IMR-90 (cell line): ENCODE results near the gene LCA5.

Experiments
- FOS ChIP-seq: fragments of 150-350 bp; IDR thresholded peaks from 2 replicates; pipeline ENCODE4 v1.6.1; 2016; ENCODE audit warnings: low read depth, low read length
- MAZ ChIP-seq: IDR thresholded peaks from 2 replicates; pipeline ENCODE4 v1.6.1; 2012; ENCODE audit warnings: low read depth, mild to moderate bottlenecking, low read length, improper control_type of control experiment, moderate library complexity, borderline replicate concordance
- TF ChIP-seq, protein P1 (sequence below): conservative IDR thresholded peaks from 2 replicates; pipeline ENCODE4 v1.5.1; 2012; ENCODE audit warnings: mild to moderate bottlenecking, low read depth, low read length, improper control_type of control experiment

DNA sequence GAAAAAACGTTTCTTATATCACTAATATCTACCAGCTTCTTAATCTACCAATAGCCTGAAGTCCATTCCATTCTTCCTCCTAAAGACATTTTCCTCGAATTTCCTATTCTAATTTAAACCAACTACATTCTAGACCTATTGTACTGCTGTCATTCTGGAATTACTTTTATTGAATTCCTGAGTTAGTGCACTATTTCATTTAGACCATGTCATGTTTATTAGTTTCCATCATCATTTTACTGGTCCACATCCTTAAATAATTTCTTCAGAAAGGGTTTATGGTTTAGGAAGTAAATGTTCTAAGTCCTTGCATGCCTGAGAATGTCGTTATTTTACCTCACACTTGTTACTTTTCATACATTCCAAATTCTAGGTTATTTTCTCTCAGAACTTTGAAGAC, 13.2 kb downstream of the LCA5 start:
- TF ChIP-seq, protein P1, sequence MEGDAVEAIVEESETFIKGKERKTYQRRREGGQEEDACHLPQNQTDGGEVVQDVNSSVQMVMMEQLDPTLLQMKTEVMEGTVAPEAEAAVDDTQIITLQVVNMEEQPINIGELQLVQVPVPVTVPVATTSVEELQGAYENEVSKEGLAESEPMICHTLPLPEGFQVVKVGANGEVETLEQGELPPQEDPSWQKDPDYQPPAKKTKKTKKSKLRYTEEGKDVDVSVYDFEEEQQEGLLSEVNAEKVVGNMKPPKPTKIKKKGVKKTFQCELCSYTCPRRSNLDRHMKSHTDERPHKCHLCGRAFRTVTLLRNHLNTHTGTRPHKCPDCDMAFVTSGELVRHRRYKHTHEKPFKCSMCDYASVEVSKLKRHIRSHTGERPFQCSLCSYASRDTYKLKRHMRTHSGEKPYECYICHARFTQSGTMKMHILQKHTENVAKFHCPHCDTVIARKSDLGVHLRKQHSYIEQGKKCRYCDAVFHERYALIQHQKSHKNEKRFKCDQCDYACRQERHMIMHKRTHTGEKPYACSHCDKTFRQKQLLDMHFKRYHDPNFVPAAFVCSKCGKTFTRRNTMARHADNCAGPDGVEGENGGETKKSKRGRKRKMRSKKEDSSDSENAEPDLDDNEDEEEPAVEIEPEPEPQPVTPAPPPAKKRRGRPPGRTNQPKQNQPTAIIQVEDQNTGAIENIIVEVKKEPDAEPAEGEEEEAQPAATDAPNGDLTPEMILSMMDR: no peak
- no peak for TF ChIP-seq FOS
- TF ChIP-seq MAZ: no peak
